AG09309 (cell line): ENCODE data around the gene SNORC.

Source experiments
- DNase-seq: peaks from one replicate; pipeline ENCODE4 v3.0.0-alpha.2; 2010; ENCODE audit warnings: low read depth
- H3K4me3 ChIP-seq: 2 replicates; pipeline ENCODE4 v1.5.1; 2011; ENCODE audit warnings: mild to moderate bottlenecking, low read depth, low read length, moderate library complexity; ENCODE audit not compliant: control insufficient read depth
- CTCF ChIP-seq: IDR thresholded peaks from 2 replicates; pipeline ENCODE4 v1.5.1; 2011; ENCODE audit warnings: mild to moderate bottlenecking, low read depth, low read length, inconsistent platforms; ENCODE audit not compliant: insufficient read depth, control insufficient read depth; ENCODE audit errors: missing control alignments

Gene SNORC

GRCh38 chr2:232911712-232912277 is 41.7 kb downstream of the SNORC start:
- no peak for DNase-seq
- no peak overlapping the region for H3K4me3 ChIP-seq
- TF ChIP-seq CTCF, result no peak

GRCh38 chr2:232913903-232914302 is 43.8 kb downstream of the SNORC start:
- TF ChIP-seq CTCF, result no peak
- no peak overlapping the region for H3K4me3 ChIP-seq
- DNase-seq, result no peak

- no peak overlapping the region for H3K4me3 ChIP-seq
- DNase-seq, result no peak
- TF ChIP-seq CTCF, result no peak
Measured at GRCh38 chr2:232919141-232919540, 49.1 kb downstream of the SNORC start.

GRCh38 chr2:232920055-232920454 is 50.0 kb downstream of the SNORC start:
- no peak for TF ChIP-seq CTCF
- DNase-seq, result no peak
- no peak overlapping the region for H3K4me3 ChIP-seq

GRCh38 chr2:232920760-232921159 is 50.7 kb downstream of the SNORC start:
- no peak overlapping the region for H3K4me3 ChIP-seq
- TF ChIP-seq CTCF, result no peak
- no peak for DNase-seq

- DNase-seq, result no peak
- no peak for TF ChIP-seq CTCF
- H3K4me3 ChIP-seq, result no peak overlapping the region
Measured at GRCh38 chr2:232924433-232924832, 54.4 kb downstream of the SNORC start.

- no peak for TF ChIP-seq CTCF
- no peak for DNase-seq
- H3K4me3 ChIP-seq, result no peak overlapping the region
Measured at GRCh38 chr2:232925153-232925820, 55.2 kb downstream of the SNORC start.
